ENCODE results near the gene CORO2B. TPM values are rescaled to one million over a fixed set of nuclear protein-coding genes. Genes with fewer than 3 reads are reported as not detected.

The CORO2B gene
- total and polyA plus RNA-seq, 2 experiments from 2014 or later = 1.6 to 4.6 TPM

GRCh38 chr15:68592544-68592943 lies 13.8 kb downstream of the CORO2B start:
- TF ChIP-seq, protein P1, sequence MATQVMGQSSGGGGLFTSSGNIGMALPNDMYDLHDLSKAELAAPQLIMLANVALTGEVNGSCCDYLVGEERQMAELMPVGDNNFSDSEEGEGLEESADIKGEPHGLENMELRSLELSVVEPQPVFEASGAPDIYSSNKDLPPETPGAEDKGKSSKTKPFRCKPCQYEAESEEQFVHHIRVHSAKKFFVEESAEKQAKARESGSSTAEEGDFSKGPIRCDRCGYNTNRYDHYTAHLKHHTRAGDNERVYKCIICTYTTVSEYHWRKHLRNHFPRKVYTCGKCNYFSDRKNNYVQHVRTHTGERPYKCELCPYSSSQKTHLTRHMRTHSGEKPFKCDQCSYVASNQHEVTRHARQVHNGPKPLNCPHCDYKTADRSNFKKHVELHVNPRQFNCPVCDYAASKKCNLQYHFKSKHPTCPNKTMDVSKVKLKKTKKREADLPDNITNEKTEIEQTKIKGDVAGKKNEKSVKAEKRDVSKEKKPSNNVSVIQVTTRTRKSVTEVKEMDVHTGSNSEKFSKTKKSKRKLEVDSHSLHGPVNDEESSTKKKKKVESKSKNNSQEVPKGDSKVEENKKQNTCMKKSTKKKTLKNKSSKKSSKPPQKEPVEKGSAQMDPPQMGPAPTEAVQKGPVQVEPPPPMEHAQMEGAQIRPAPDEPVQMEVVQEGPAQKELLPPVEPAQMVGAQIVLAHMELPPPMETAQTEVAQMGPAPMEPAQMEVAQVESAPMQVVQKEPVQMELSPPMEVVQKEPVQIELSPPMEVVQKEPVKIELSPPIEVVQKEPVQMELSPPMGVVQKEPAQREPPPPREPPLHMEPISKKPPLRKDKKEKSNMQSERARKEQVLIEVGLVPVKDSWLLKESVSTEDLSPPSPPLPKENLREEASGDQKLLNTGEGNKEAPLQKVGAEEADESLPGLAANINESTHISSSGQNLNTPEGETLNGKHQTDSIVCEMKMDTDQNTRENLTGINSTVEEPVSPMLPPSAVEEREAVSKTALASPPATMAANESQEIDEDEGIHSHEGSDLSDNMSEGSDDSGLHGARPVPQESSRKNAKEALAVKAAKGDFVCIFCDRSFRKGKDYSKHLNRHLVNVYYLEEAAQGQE (IDR thresholded peaks at IDR 0.05; ENCODE audit: unreplicated experiment) = no peak
- TF ChIP-seq, protein P2, sequence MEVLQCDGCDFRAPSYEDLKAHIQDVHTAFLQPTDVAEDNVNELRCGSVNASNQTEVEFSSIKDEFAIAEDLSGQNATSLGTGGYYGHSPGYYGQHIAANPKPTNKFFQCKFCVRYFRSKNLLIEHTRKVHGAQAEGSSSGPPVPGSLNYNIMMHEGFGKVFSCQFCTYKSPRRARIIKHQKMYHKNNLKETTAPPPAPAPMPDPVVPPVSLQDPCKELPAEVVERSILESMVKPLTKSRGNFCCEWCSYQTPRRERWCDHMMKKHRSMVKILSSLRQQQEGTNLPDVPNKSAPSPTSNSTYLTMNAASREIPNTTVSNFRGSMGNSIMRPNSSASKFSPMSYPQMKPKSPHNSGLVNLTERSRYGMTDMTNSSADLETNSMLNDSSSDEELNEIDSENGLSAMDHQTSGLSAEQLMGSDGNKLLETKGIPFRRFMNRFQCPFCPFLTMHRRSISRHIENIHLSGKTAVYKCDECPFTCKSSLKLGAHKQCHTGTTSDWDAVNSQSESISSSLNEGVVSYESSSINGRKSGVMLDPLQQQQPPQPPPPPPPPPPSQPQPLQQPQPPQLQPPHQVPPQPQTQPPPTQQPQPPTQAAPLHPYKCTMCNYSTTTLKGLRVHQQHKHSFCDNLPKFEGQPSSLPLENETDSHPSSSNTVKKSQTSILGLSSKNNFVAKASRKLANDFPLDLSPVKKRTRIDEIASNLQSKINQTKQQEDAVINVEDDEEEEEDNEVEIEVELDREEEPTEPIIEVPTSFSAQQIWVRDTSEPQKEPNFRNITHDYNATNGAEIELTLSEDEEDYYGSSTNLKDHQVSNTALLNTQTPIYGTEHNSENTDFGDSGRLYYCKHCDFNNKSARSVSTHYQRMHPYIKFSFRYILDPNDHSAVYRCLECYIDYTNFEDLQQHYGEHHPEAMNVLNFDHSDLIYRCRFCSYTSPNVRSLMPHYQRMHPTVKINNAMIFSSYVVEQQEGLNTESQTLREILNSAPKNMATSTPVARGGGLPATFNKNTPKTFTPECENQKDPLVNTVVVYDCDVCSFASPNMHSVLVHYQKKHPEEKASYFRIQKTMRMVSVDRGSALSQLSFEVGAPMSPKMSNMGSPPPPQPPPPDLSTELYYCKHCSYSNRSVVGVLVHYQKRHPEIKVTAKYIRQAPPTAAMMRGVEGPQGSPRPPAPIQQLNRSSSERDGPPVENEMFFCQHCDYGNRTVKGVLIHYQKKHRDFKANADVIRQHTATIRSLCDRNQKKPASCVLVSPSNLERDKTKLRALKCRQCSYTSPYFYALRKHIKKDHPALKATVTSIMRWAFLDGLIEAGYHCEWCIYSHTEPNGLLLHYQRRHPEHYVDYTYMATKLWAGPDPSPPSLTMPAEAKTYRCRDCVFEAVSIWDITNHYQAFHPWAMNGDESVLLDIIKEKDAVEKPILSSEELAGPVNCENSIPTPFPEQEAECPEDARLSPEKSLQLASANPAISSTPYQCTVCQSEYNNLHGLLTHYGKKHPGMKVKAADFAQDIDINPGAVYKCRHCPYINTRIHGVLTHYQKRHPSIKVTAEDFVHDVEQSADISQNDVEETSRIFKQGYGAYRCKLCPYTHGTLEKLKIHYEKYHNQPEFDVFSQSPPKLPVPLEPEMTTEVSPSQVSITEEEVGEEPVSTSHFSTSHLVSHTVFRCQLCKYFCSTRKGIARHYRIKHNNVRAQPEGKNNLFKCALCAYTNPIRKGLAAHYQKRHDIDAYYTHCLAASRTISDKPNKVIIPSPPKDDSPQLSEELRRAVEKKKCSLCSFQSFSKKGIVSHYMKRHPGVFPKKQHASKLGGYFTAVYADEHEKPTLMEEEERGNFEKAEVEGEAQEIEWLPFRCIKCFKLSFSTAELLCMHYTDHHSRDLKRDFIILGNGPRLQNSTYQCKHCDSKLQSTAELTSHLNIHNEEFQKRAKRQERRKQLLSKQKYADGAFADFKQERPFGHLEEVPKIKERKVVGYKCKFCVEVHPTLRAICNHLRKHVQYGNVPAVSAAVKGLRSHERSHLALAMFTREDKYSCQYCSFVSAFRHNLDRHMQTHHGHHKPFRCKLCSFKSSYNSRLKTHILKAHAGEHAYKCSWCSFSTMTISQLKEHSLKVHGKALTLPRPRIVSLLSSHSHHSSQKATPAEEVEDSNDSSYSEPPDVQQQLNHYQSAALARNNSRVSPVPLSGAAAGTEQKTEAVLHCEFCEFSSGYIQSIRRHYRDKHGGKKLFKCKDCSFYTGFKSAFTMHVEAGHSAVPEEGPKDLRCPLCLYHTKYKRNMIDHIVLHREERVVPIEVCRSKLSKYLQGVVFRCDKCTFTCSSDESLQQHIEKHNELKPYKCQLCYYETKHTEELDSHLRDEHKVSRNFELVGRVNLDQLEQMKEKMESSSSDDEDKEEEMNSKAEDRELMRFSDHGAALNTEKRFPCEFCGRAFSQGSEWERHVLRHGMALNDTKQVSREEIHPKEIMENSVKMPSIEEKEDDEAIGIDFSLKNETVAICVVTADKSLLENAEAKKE (CRISPR knock-in tag; IDR thresholded peaks at IDR 0.05) = no peak
- TF ChIP-seq EZH2 (IDR thresholded peaks at IDR 0.05; ENCODE audit: low read depth, unreplicated experiment) (no peak), NANOG (IDR thresholded peaks at IDR 0.05; ENCODE audit: borderline replicate concordance) (no peak), ETS1 (IDR thresholded peaks at IDR 0.05) (no peak), STAT1 (IDR thresholded peaks at IDR 0.05; ENCODE audit: unreplicated experiment) (no peak), EZH2phosphoT487 (IDR thresholded peaks at IDR 0.05; ENCODE audit: unreplicated experiment) (no peak), POLR2AphosphoS5 (IDR thresholded peaks at IDR 0.05; ENCODE audit: low read depth) (no peak), ZNF331 (CRISPR knock-in tag; IDR thresholded peaks at IDR 0.05; ENCODE audit: low read depth) (no peak), JUNB (IDR thresholded peaks at IDR 0.05; ENCODE audit: unreplicated experiment) (no peak), ZNF114 (CRISPR knock-in tag; IDR thresholded peaks at IDR 0.05) (no peak), CREB1 (CRISPR knock-in tag; IDR thresholded peaks at IDR 0.05; ENCODE audit: low read depth) (no peak)
- TF ChIP-seq, protein P3, sequence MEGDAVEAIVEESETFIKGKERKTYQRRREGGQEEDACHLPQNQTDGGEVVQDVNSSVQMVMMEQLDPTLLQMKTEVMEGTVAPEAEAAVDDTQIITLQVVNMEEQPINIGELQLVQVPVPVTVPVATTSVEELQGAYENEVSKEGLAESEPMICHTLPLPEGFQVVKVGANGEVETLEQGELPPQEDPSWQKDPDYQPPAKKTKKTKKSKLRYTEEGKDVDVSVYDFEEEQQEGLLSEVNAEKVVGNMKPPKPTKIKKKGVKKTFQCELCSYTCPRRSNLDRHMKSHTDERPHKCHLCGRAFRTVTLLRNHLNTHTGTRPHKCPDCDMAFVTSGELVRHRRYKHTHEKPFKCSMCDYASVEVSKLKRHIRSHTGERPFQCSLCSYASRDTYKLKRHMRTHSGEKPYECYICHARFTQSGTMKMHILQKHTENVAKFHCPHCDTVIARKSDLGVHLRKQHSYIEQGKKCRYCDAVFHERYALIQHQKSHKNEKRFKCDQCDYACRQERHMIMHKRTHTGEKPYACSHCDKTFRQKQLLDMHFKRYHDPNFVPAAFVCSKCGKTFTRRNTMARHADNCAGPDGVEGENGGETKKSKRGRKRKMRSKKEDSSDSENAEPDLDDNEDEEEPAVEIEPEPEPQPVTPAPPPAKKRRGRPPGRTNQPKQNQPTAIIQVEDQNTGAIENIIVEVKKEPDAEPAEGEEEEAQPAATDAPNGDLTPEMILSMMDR (conservative IDR thresholded peaks at IDR 0.05; ENCODE audit: low read depth in 2 of 2) = no peak
- Histone ChIP-seq H3F3A (replicated peaks; ENCODE audit: low read depth) (no peaks in the 10 kb centered on the region), H2AFZ (no peak overlapping the region), H3K9me2 (ENCODE audit: insufficient read depth) (no peaks in the 10 kb centered on the region), H3K4me1 (ENCODE audit: insufficient read depth) (no peaks in the 10 kb centered on the region), H3K27me3 (ENCODE audit: insufficient read depth) (no peaks in the 10 kb centered on the region), H4K20me1 (replicated peaks; ENCODE audit: insufficient read depth) (no peaks in the 10 kb centered on the region), H3K4me2 (no peak overlapping the region), H3K27ac (ENCODE audit: low read depth) (no peak overlapping the region), H3K4me3 (no peak overlapping the region), H3K79me2 (replicated peaks; ENCODE audit: insufficient read depth) (no peaks in the 10 kb centered on the region), H3K36me3 (ENCODE audit: insufficient read depth) (no peaks in the 10 kb centered on the region)
- Mint-ChIP-seq H3K27me3 (ENCODE audit: insufficient read depth, low read depth, poor library complexity) (peaks cover 4% of the 10 kb centered on the region), H3K4me1 (peaks cover 32% of the 10 kb centered on the region), H3K36me3 (ENCODE audit: low read depth) (no peaks in the 10 kb centered on the region), H3K9me3 (no peaks in the 10 kb centered on the region), H3K4me3 (no peak overlapping the region), H3K27ac (no peak overlapping the region)
- no peak for ATAC-seq
- DNase-seq (ENCODE audit: low spot score) = no peak

All from GM23338 (cell line).